ENCODE data around the gene SEC24C. TPM values are rescaled to one million over a fixed set of nuclear protein-coding genes. Genes with fewer than 3 reads are reported as not detected.
"Not testable (repeated sequence)": the region's sequence is repeated elsewhere in the genome, so short reads cannot be mapped to it uniquely, and the experiment has no call there.

Gene SEC24C
- total and polyA plus RNA-seq, 2 of the 13 experiments (the other 11 are each of a cell fraction or from before 2014, with no cell fraction given), result 63.1 to 66.4 TPM

- H2AFZ ChIP-seq (ENCODE audit: low read length); DNase-seq (ENCODE audit: low spot score); ATAC-seq; H3K27ac ChIP-seq (ENCODE audit: extremely low read length, insufficient read depth, low read length); intact Hi-C loops (cut with micrococcal nuclease; ENCODE audit: unreplicated experiment); H3K4me3 ChIP-seq (replicated peaks in 1 of 3; ENCODE audit: insufficient read depth in 1 of 3, low read depth in 2 of 3, low read length in 3 of 3); H4K20me1 ChIP-seq (ENCODE audit: insufficient read depth, low read length); H3K9ac ChIP-seq (ENCODE audit: insufficient read depth, low read depth, low read length); H3K79me2 ChIP-seq (ENCODE audit: insufficient read depth, low read length); H3K4me2 ChIP-seq (ENCODE audit: low read depth, low read length); in situ Hi-C loops (cut with HindIII; ENCODE audit: extremely low pct_ligation_motif_present, low pct_unique_long_range_greater_than_20kb); CTCF ChIA-PET (ENCODE audit: low intra/inter-chr PET ratio, low total read pairs); BruUV-seq (replicated peaks); H3K9me3 ChIP-seq (ENCODE audit: low read length); H3K27me3 ChIP-seq (ENCODE audit: control insufficient read depth in 1 of 2, insufficient read depth in 2 of 2, low read length in 2 of 2); FAIRE-seq; POLR2A ChIA-PET: not testable (repeated sequence)
- Histone ChIP-seq H3K4me1 (ENCODE audit: insufficient read depth, low read length) (peaks cover 38% of the 10 kb centered on the region), H3K36me3 (replicated peaks in 1 of 2; ENCODE audit: control insufficient read depth in 1 of 2, insufficient read depth in 2 of 2, low read length in 2 of 2) (peaks cover 1 to 11% of the 10 kb centered on the region in 2 experiments; a peak in 4 of 5 replicates)
- 98% methylated on average over 5 of the region's 5 CpGs for WGBS (ENCODE audit: low lambda C conversion rate)
Measured at GRCh38 chr10:73711683-73712082, 32.5 kb upstream of the SEC24C start.

- in situ Hi-C loops (cut with HindIII; ENCODE audit: extremely low pct_ligation_motif_present, low pct_unique_long_range_greater_than_20kb); H3K27me3 ChIP-seq (ENCODE audit: control insufficient read depth in 1 of 2, insufficient read depth in 2 of 2, low read length in 2 of 2); H3K9ac ChIP-seq (ENCODE audit: insufficient read depth, low read depth, low read length); H3K4me3 ChIP-seq (replicated peaks in 1 of 3; ENCODE audit: insufficient read depth in 1 of 3, low read depth in 2 of 3, low read length in 3 of 3); intact Hi-C loops (cut with micrococcal nuclease; ENCODE audit: unreplicated experiment); POLR2A ChIA-PET; FAIRE-seq; H4K20me1 ChIP-seq (ENCODE audit: insufficient read depth, low read length); H2AFZ ChIP-seq (ENCODE audit: low read length); CTCF ChIA-PET (ENCODE audit: low intra/inter-chr PET ratio, low total read pairs); H3K79me2 ChIP-seq (ENCODE audit: insufficient read depth, low read length); H3K9me3 ChIP-seq (ENCODE audit: low read length); TF ChIP-seq EP300 (IDR thresholded peaks at IDR 0.05; ENCODE audit: low read depth in 2 of 2, low read length in 2 of 2); FOXA1 (IDR thresholded peaks at IDR 0.05): not testable (repeated sequence)
- WGBS (ENCODE audit: low lambda C conversion rate), result 8% methylated on average over 3 of the region's 3 CpGs
- Histone ChIP-seq H3K36me3 (replicated peaks in 1 of 2; ENCODE audit: control insufficient read depth in 1 of 2, insufficient read depth in 2 of 2, low read length in 2 of 2) (peaks cover 4 to 26% of the 10 kb centered on the region in 2 experiments), H3K4me2 (ENCODE audit: low read depth, low read length) (0 out of 2 replicates have a peak overlapping the region, but pooled peaks have one; percentile 18), H3K27ac (ENCODE audit: extremely low read length, insufficient read depth, low read length) (peak overlapping the region; percentile 61), H3K4me1 (ENCODE audit: insufficient read depth, low read length) (peaks cover 28% of the 10 kb centered on the region)
- ATAC-seq (peak; percentile 98), DNase-seq (ENCODE audit: low spot score) (peak; percentile 88)
- BruUV-seq (replicated peaks), result TSS peak; percentile 23
- TF ChIP-seq EP300 (CRISPR knock-in tag; IDR thresholded peaks at IDR 0.05; ENCODE audit: borderline replicate concordance), result peak; percentile 54; the same call in 1 of the 2 replicates
- peak; percentile 54 for TF ChIP-seq TEAD3 (CRISPR knock-in tag; optimal IDR thresholded peaks at IDR 0.05; ENCODE audit: borderline replicate concordance)
- 0 out of 2 replicates have a peak, but pooled peaks have one; percentile 25 for TF ChIP-seq MED1 (CRISPR knock-in tag; IDR thresholded peaks at IDR 0.05)
- peak; percentile 53; the same call in 1 of the 2 replicates for TF ChIP-seq ARID5B (CRISPR knock-in tag; IDR thresholded peaks at IDR 0.05)
- 0 out of 2 replicates have a peak, but pooled peaks have one; percentile 29 for TF ChIP-seq FOXA1 (CRISPR knock-in tag; IDR thresholded peaks at IDR 0.05)
- peak; percentile 90 for TF ChIP-seq SIX4 (CRISPR knock-in tag; IDR thresholded peaks at IDR 0.05)
- TF ChIP-seq TFAP4 (IDR thresholded peaks at IDR 0.05; ENCODE audit: borderline replicate concordance, low read depth), result peak; percentile 29; the same call in 1 of the 2 replicates
- peak; percentile 66 for TF ChIP-seq SAP130 (CRISPR knock-in tag; IDR thresholded peaks at IDR 0.05; ENCODE audit: low read depth)
- peak; percentile 74; the same call in 1 of the 2 replicates for TF ChIP-seq ZBTB26 (CRISPR knock-in tag; IDR thresholded peaks at IDR 0.05; ENCODE audit: borderline replicate concordance)
- peak; percentile 92 for TF ChIP-seq FOSL2 (CRISPR knock-in tag; IDR thresholded peaks at IDR 0.05)
- 0 out of 2 replicates have a peak, but pooled peaks have one; percentile 6 for TF ChIP-seq CEBPG (CRISPR knock-in tag; IDR thresholded peaks at IDR 0.05)
- peak; percentile 49; the same call in 1 of the 2 replicates for TF ChIP-seq TCF7 (IDR thresholded peaks at IDR 0.05; ENCODE audit: low read depth)
Measured at GRCh38 chr10:73713912-73714311, 30.3 kb upstream of the SEC24C start.

Data from HepG2 (cell line).